ENCODE measurements around the gene UBL7. TPM values are rescaled to one million over a fixed set of nuclear protein-coding genes. Genes with fewer than 3 reads are reported as not detected.

Gene UBL7
- total RNA-seq, 1 experiment from 2014 or later = 65.3 TPM

GRCh38 chr15:74417225-74417624 lies 43.7 kb downstream of the UBL7 start:
- H3K9me2 ChIP-seq (ENCODE audit: insufficient read depth) = no peaks in the 10 kb centered on the region
- ATAC-seq (no peak), DNase-seq (ENCODE audit: low read depth, low spot score) (no peak)
- BruUV-seq (replicated peaks) = no TSS peak
- H3K4me2 ChIP-seq (ENCODE audit: low read length) = no peak overlapping the region
- no peak overlapping the region for H3K9ac ChIP-seq (ENCODE audit: low read length)
- no peaks in the 10 kb centered on the region for H3K9me3 ChIP-seq (ENCODE audit: control insufficient read depth in 1 of 2, insufficient read depth in 1 of 2, low read depth in 1 of 2, low read length in 2 of 2)
- H3K36me3 ChIP-seq (ENCODE audit: control insufficient read depth in 1 of 2, insufficient read depth in 2 of 2, low read length in 2 of 2) = peaks cover 0 to 35% of the 10 kb centered on the region in 2 experiments; a peak in 2 of 4 replicates
- no peak overlapping the region for H2AFZ ChIP-seq (ENCODE audit: low read depth, low read length, poor library complexity, severe bottlenecking)
- CTCF ChIA-PET = no interaction called here
- TF ChIP-seq JUND (IDR thresholded peaks at IDR 0.05) (no peak), POLR2AphosphoS5 (IDR thresholded peaks at IDR 0.05; ENCODE audit: low read depth, low read length) (no peak), YY1 (IDR thresholded peaks at IDR 0.05; ENCODE audit: extremely low read depth, insufficient replicate concordance, low read depth, low read length) (no peak), ELF1 (IDR thresholded peaks at IDR 0.05; ENCODE audit: borderline replicate concordance, low read depth) (no peak), ZFX (IDR thresholded peaks at IDR 0.05) (no peak), SRF (IDR thresholded peaks at IDR 0.05; ENCODE audit: low read depth) (no peak), POLR2A (IDR thresholded peaks at IDR 0.05; ENCODE audit: borderline replicate concordance, extremely low read depth, insufficient read depth, insufficient read length) (no peak), CEBPB (IDR thresholded peaks at IDR 0.05; ENCODE audit: low read depth) (no peak), REST (IDR thresholded peaks at IDR 0.05; ENCODE audit: low read depth) (no peak), EGR1 (IDR thresholded peaks at IDR 0.05; ENCODE audit: low read depth) (no peak), MAX (IDR thresholded peaks at IDR 0.05) (no peak), EZH2 (IDR thresholded peaks at IDR 0.05) (no peak), ZNF274 (IDR thresholded peaks at IDR 0.05; ENCODE audit: low read depth, low read length) (no peak)
- TF ChIP-seq, protein P1, sequence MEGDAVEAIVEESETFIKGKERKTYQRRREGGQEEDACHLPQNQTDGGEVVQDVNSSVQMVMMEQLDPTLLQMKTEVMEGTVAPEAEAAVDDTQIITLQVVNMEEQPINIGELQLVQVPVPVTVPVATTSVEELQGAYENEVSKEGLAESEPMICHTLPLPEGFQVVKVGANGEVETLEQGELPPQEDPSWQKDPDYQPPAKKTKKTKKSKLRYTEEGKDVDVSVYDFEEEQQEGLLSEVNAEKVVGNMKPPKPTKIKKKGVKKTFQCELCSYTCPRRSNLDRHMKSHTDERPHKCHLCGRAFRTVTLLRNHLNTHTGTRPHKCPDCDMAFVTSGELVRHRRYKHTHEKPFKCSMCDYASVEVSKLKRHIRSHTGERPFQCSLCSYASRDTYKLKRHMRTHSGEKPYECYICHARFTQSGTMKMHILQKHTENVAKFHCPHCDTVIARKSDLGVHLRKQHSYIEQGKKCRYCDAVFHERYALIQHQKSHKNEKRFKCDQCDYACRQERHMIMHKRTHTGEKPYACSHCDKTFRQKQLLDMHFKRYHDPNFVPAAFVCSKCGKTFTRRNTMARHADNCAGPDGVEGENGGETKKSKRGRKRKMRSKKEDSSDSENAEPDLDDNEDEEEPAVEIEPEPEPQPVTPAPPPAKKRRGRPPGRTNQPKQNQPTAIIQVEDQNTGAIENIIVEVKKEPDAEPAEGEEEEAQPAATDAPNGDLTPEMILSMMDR (IDR thresholded peaks at IDR 0.05 in 2 of 3, conservative IDR thresholded peaks at IDR 0.05 in 1 of 3; ENCODE audit: borderline replicate concordance in 1 of 3, insufficient read depth in 1 of 3, low read depth in 2 of 3, low read length in 2 of 3) = no peak
- TF ChIP-seq, protein P2, sequence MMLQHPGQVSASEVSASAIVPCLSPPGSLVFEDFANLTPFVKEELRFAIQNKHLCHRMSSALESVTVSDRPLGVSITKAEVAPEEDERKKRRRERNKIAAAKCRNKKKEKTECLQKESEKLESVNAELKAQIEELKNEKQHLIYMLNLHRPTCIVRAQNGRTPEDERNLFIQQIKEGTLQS (IDR thresholded peaks at IDR 0.05) = no peak
- POLR2A ChIA-PET = interaction anchor here (0.7 kb wide), 1 partner anchor 16 kb away, joined by 4 read pairs; no protein-coding TSS in a partner anchor
- no peaks in the 10 kb centered on the region for H3K27me3 ChIP-seq (ENCODE audit: insufficient read depth, low read length)
- no peak overlapping the region for H3K27ac ChIP-seq (ENCODE audit: low read depth, low read length)
- intact Hi-C loops (cut with micrococcal nuclease) = no loop called here
- H3K79me2 ChIP-seq (ENCODE audit: insufficient read depth, low read length) = peaks cover 52% of the 10 kb centered on the region
- no peak overlapping the region for H3K4me3 ChIP-seq (replicated peaks in 1 of 2; ENCODE audit: low read depth in 1 of 2, low read length in 2 of 2)
- RAD21 ChIA-PET (ENCODE audit: low non-redundant PET in 1 of 2, low total read pairs in 2 of 2, uncharacterized antibody in 2 of 2, unreplicated experiment in 2 of 2) = no interaction called here
- H4K20me1 ChIP-seq (ENCODE audit: insufficient read depth) = no peaks in the 10 kb centered on the region
- H3K4me1 ChIP-seq (ENCODE audit: control insufficient read depth in 1 of 2, insufficient read depth in 2 of 2, low read length in 2 of 2) = peaks cover 40 to 45% of the 10 kb centered on the region in 2 experiments
